HL-60 (cell line): ENCODE data around the gene SLC66A3.
"Not testable (repeated sequence)": the region's sequence is repeated elsewhere in the genome, so short reads cannot be mapped to it uniquely, and the experiment has no call there.

Source experiments
- DNase-seq, 2 experiments: peaks; one replicate each; pipeline ENCODE4 v3.0.0-alpha.2; 2010 to 2020; ENCODE audit warnings: low read depth in 1 of 2, low spot score in 1 of 2
- H3K27ac ChIP-seq: fragments of 250-450 bp; sonication (Bioruptor Pico); replicated peaks from 2 replicates; pipeline ENCODE4 v1.5.1; 2020; ENCODE audit warnings: mild to moderate bottlenecking, moderate library complexity
- H3K27me3 ChIP-seq: fragments of 250-450 bp; sonication (Bioruptor Pico); 2 replicates; pipeline ENCODE4 v1.5.1; 2021; ENCODE audit warnings: mild to moderate bottlenecking, moderate library complexity; ENCODE audit not compliant: insufficient read depth, poor library complexity, severe bottlenecking
- H3K4me3 ChIP-seq: replicated peaks from 2 replicates; pipeline ENCODE4 v1.5.1; 2011; ENCODE audit warnings: mild to moderate bottlenecking, control low read depth, low read length; ENCODE audit not compliant: insufficient read depth
- GABPA ChIP-seq: IDR thresholded peaks from 2 replicates; pipeline ENCODE4 v1.6.1; 2012; ENCODE audit warnings: low read depth
- POLR2AphosphoS5 ChIP-seq: IDR thresholded peaks from 2 replicates; pipeline ENCODE4 v1.6.1; 2012; ENCODE audit warnings: low read depth
- SPI1 ChIP-seq: IDR thresholded peaks from 2 replicates; pipeline ENCODE4 v1.6.1; 2012; ENCODE audit warnings: low read depth, mild to moderate bottlenecking, borderline replicate concordance
- TF ChIP-seq, protein P1 (sequence below): IDR thresholded peaks from one replicate; pipeline ENCODE4 v1.5.1; 2011; ENCODE audit warnings: low read length, control low read depth, inconsistent platforms; ENCODE audit not compliant: insufficient read depth
- TF ChIP-seq, protein P2 (sequence below): IDR thresholded peaks from 2 replicates; pipeline ENCODE4 v1.6.1; 2012; ENCODE audit warnings: low read depth; ENCODE audit not compliant: insufficient replicate concordance

Gene SLC66A3

DNA sequence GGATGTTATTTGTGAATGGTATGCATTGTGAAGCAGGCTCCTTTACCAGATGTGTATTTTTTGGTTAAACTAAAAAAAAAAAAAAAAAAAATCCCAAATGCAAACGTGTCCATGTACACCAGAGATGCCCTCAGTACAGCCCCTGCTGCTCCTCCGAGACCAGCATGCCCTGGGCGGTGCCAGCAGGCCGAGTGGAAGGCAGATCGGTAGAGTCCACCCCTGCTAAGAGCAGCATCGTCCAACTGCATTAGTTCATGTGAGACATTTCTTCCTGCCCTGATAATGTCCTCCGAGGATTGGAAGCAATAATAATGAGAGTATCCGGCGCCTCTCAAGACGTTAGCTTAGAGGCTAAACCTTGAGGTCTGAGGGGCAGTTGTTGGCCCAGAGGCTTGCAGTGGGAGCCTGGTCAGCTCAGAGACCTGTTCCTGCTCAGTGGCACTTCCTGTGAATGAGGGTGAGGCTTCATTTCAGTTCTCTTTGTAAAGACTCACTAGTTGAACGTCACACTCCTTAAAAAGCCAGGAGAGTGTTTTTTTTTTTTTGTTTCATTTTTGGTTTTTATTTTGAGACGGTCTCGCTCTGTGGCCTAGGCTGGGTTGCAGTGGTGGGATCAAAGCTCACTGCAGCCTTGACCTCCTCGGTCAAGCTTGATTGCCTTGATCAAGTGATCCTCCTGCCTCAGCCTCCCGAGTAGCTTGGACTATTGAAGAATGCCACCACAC, 5.6 kb downstream of the SLC66A3 start:
- no peak overlapping the region for H3K4me3 ChIP-seq

DNA sequence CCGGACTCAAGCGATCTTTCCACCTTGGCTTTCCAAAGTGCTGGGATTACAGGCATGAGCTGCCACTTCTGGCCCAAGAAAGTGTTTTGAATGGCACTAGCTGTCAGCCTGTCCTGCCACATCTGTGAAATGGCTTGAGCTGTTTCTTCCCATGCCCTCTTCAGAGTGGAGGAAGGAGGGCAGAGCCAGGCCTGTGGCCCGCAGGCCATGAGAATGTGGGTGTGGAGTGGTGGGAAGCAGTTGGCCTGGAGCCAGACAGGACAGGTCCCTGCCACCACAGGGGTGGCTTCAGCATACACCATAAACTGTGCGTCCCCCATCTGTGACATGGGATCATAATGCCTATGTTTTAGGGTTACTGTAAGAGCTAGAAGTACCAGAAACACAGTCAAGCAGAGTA, 6.5 kb downstream of the SLC66A3 start:
- TF ChIP-seq, protein P1, sequence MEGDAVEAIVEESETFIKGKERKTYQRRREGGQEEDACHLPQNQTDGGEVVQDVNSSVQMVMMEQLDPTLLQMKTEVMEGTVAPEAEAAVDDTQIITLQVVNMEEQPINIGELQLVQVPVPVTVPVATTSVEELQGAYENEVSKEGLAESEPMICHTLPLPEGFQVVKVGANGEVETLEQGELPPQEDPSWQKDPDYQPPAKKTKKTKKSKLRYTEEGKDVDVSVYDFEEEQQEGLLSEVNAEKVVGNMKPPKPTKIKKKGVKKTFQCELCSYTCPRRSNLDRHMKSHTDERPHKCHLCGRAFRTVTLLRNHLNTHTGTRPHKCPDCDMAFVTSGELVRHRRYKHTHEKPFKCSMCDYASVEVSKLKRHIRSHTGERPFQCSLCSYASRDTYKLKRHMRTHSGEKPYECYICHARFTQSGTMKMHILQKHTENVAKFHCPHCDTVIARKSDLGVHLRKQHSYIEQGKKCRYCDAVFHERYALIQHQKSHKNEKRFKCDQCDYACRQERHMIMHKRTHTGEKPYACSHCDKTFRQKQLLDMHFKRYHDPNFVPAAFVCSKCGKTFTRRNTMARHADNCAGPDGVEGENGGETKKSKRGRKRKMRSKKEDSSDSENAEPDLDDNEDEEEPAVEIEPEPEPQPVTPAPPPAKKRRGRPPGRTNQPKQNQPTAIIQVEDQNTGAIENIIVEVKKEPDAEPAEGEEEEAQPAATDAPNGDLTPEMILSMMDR = no peak
- TF ChIP-seq SPI1 (no peak), GABPA (no peak), POLR2AphosphoS5 (no peak)
- TF ChIP-seq, protein P2, sequence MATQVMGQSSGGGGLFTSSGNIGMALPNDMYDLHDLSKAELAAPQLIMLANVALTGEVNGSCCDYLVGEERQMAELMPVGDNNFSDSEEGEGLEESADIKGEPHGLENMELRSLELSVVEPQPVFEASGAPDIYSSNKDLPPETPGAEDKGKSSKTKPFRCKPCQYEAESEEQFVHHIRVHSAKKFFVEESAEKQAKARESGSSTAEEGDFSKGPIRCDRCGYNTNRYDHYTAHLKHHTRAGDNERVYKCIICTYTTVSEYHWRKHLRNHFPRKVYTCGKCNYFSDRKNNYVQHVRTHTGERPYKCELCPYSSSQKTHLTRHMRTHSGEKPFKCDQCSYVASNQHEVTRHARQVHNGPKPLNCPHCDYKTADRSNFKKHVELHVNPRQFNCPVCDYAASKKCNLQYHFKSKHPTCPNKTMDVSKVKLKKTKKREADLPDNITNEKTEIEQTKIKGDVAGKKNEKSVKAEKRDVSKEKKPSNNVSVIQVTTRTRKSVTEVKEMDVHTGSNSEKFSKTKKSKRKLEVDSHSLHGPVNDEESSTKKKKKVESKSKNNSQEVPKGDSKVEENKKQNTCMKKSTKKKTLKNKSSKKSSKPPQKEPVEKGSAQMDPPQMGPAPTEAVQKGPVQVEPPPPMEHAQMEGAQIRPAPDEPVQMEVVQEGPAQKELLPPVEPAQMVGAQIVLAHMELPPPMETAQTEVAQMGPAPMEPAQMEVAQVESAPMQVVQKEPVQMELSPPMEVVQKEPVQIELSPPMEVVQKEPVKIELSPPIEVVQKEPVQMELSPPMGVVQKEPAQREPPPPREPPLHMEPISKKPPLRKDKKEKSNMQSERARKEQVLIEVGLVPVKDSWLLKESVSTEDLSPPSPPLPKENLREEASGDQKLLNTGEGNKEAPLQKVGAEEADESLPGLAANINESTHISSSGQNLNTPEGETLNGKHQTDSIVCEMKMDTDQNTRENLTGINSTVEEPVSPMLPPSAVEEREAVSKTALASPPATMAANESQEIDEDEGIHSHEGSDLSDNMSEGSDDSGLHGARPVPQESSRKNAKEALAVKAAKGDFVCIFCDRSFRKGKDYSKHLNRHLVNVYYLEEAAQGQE = no peak
- Histone ChIP-seq H3K4me3 (no peak overlapping the region), H3K27ac (no peak overlapping the region), H3K27me3 (no peaks in the 10 kb centered on the region)
- DNase-seq = no peak

More for the DNA sequence above, 5.6 kb downstream of the SLC66A3 start:
- DNase-seq = no peak
- H3K27me3 ChIP-seq = no peaks in the 10 kb centered on the region
- no peak overlapping the region for H3K27ac ChIP-seq
- no peak for TF ChIP-seq POLR2AphosphoS5
- TF ChIP-seq, protein P1 = no peak
- TF ChIP-seq GABPA = no peak
- no peak for TF ChIP-seq SPI1
- TF ChIP-seq, protein P2 = no peak

DNA sequence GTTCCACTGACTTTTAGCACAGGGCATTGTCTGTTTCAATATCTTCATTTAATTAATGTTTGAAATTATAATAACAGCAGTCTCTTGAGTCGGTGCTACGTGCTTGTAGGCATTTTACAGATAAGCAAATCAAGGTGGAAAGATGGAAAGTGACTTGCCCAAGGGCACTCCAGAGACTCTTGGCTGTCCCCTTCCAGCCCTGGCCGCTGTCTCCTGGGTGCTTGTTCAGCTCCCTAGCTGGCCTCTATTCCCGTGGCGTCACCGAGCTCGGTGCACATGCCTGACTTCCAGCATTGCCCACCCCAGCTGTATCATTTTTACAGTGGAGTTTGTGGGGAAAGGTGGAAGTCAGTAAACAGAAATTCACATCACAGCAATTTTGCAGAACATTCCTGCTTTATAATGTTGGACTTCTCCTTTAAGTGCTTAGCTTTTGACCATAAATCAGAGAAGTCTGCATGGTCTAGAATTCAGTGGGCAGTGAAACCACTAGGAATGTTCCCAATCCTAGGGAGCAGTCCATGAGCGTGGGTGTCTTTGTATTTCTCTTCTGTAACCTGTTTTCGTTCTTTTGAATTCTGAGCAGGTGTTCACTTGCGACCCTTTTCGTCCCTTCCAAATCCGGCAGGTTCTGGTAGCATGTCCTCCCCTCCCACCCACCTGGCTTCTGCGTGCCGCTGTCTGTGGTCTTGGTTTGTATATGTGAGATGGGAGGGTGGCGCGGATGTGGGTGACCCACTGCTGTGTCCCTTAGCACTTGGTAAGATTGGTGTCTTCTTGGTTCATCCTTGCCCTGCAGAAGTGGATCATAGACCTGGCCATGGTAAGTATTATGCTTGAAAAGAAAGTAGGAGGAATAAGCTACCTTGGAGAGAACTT, 8.4 kb downstream of the SLC66A3 start:
- DNase-seq = no peak
- no peak overlapping the region for H3K4me3 ChIP-seq
- H3K27ac ChIP-seq = no peak overlapping the region
- no peak for TF ChIP-seq SPI1
- TF ChIP-seq POLR2AphosphoS5 = no peak
- TF ChIP-seq, protein P1 = no peak
- TF ChIP-seq GABPA = no peak
- TF ChIP-seq, protein P2 = no peak
- no peaks in the 10 kb centered on the region for H3K27me3 ChIP-seq

DNA sequence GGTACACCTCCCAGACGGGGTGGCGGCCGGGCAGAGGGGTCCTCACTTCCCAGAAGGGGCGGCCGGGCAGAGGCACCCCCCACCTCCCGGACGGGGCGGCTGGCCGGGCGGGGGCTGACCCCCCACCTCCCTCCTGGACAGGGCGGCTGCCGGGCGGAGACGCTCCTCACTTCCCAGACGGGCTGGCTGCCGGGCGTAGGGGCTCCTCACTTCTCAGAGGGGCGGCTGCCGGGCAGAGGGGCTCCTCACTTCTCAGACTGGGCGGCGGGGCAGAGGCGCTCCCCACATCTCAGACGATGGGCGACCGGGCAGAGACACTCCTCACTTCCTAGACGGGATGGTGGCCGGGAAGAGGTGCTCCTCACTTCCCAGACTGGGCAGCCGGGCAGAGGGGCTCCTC, 9.8 kb downstream of the SLC66A3 start:
- H3K27ac ChIP-seq, H3K27me3 ChIP-seq, DNase-seq, H3K4me3 ChIP-seq: not testable (repeated sequence)
